Thoracic aorta (tissue), 2 donors: ENCODE measurements around the gene CAMK2A. TPM values are rescaled to one million over a fixed set of nuclear protein-coding genes. Genes with fewer than 3 reads are reported as not detected.
A peak's percentile ranks its signal among the peaks of the same experiment; 100 is the strongest.

Experiments
- ATAC-seq: fragments of 150-250 bp; one replicate; pipeline ENCODE4 v1.8.0; 2017; ENCODE audit warnings: low read depth; ENCODE audit not compliant: insufficient number of reproducible peaks, low FRiP score
- DNase-seq: peaks from one replicate; pipeline ENCODE4 v3.0.0-alpha.2; 2020; ENCODE audit warnings: low spot score
- H3K27ac ChIP-seq, 2 donors: fragments of 200-600 bp; sonication (generic); 1 replicate in 1 of 2; 2 replicates in 1 of 2; pipeline ENCODE4 v1.5.1; 2016; ENCODE audit warnings: mild to moderate bottlenecking in 2 of 2, moderate library complexity in 2 of 2
- H3K27me3 ChIP-seq: fragments of 200-600 bp; sonication (generic); replicated peaks from 2 replicates; pipeline ENCODE4 v1.6.0; 2016; ENCODE audit warnings: mild to moderate bottlenecking; ENCODE audit not compliant: insufficient read depth
- H3K36me3 ChIP-seq: fragments of 200-600 bp; sonication (generic); one replicate; pipeline ENCODE4 v1.5.1; 2016
- H3K4me1 ChIP-seq, 2 donors: fragments of 200-600 bp; sonication (generic); 1 replicate in 1 of 2; 2 replicates in 1 of 2; pipeline versions ENCODE4 v1.5.1 to v1.6.0; 2016; ENCODE audit warnings: low read depth in 2 of 2, mild to moderate bottlenecking in 1 of 2; ENCODE audit not compliant: control insufficient read depth in 1 of 2
- H3K4me3 ChIP-seq: fragments of 200-600 bp; sonication (generic); 2 replicates; pipeline ENCODE4 v1.5.1; 2016; ENCODE audit warnings: mild to moderate bottlenecking
- H3K9me3 ChIP-seq: fragments of 200-600 bp; sonication (generic); 2 replicates; pipeline ENCODE4 v1.5.1; 2016
- total RNA-seq, 2 donors: library from RNA; depleted of rRNA; stranded (reverse); fragments of >200 nt; gene quantifications; one replicate each; pipeline versions ENCODE4 v1.1.0 to v1.2.3, GENCODE V29; 2016
- TF ChIP-seq, protein P1 (sequence below): fragments of 200-600 bp; sonication (generic); IDR thresholded peaks from one replicate; pipeline ENCODE4 v1.5.1; 2019; ENCODE audit warnings: antibody characterized with exemption

CAMK2A gene
- total RNA-seq, 2 donors from 2014 or later, result 0.35 TPM; not detected in 1

DNA sequence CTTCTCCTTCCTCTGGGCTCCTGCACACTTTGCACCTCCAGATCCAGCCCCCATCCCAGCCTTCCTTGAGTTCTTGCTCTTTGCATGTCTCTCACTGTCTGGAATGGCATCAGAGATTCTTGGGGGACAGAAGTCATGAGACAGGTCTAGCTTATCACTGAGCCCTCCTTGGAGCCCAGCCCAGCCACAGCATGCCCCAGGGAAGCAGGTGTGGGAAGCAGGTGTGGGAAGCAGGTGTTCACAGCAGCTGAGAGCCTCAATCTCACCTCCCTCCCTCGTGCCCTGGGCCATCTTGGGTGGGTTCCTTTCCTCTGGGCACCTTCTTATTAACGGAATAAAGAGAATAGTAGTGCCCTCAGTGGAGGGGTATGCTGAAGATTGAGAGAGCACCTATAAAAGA, 72.5 kb downstream of the CAMK2A start:
- no peak overlapping the region for H3K4me3 ChIP-seq
- no peak overlapping the region for H3K27ac ChIP-seq
- TF ChIP-seq, protein P1, sequence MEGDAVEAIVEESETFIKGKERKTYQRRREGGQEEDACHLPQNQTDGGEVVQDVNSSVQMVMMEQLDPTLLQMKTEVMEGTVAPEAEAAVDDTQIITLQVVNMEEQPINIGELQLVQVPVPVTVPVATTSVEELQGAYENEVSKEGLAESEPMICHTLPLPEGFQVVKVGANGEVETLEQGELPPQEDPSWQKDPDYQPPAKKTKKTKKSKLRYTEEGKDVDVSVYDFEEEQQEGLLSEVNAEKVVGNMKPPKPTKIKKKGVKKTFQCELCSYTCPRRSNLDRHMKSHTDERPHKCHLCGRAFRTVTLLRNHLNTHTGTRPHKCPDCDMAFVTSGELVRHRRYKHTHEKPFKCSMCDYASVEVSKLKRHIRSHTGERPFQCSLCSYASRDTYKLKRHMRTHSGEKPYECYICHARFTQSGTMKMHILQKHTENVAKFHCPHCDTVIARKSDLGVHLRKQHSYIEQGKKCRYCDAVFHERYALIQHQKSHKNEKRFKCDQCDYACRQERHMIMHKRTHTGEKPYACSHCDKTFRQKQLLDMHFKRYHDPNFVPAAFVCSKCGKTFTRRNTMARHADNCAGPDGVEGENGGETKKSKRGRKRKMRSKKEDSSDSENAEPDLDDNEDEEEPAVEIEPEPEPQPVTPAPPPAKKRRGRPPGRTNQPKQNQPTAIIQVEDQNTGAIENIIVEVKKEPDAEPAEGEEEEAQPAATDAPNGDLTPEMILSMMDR, result no peak
- H3K27me3 ChIP-seq, result no peaks in the 10 kb centered on the region
- H3K9me3 ChIP-seq, result no peaks in the 10 kb centered on the region
- peaks cover 9 to 29% of the 10 kb centered on the region in 2 donors for H3K4me1 ChIP-seq
- no peak for ATAC-seq
- no peak for DNase-seq
- H3K36me3 ChIP-seq, result no peaks in the 10 kb centered on the region

DNA sequence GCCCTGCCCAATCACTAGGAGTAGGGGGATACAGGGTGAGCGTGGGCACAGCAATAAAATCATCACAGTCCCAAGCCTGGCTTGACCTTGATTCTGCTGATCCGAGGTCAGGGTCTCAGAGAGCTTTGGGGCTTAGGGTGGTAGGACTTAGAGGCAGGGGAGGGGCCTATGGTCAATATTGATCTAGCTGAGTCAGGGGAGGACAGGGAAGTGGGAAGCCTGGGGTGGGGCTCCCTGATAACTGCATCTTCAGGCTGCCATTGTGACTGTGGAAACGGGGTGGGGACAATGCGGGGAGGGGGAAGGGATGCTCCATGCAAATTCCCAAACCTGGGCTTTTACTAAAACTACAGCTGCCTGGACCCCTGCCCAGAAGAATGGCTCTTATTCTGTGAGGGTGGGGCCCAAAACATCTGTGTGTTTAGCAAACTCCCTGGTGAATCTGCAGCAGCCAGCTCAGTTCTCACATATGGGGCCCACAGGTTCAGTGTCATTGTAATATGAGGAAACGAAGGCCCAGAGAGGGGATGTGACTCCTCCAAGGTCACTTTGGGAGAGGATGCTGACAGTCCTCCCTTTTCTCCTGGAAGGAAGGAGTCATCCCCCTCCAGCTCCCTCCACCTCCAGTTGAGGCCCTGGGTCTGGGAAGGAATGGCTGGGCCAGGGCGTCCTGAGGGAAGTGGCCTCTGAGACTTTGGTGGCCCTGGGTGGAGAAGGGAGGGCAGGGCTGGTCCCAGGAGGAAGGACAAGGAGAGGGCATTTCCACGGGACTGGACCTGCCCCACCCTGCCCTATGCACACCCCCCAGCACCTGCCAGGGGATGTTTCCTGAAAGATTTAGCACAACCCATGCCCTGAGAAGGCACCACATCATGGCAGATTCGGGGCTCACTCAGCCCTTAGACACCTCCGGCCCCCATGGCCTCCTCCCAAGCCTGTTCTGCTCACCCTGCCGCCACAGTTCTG, 73.3 kb downstream of the CAMK2A start:
- DNase-seq (no peak), ATAC-seq (no peak)
- TF ChIP-seq, protein P1, result no peak
- Histone ChIP-seq H3K9me3 (no peaks in the 10 kb centered on the region), H3K4me3 (no peak overlapping the region), H3K27ac (no peak overlapping the region), H3K36me3 (no peaks in the 10 kb centered on the region), H3K4me1 (peaks cover 9 to 29% of the 10 kb centered on the region in 2 donors), H3K27me3 (no peaks in the 10 kb centered on the region)

DNA sequence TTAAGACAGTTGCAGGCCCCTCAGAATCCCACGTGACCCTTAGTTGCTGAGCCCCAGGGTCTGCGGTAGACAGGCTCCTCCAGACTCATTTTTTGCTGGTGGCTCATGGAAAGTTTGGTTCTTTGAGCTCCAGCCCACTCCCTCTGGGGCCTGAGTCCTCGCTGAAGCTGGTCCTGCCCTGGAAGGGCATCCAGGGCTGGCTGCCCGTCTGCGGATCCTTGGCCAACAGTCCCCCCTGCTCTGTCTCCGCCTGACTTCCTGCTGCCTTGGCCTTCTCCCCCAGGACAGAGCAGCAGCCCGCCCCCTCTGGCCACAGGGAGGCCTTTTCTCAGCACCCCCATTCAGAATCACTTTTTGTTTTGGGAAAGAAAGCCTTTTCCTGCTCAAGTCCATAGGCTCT, 75.3 kb downstream of the CAMK2A start:
- no peaks in the 10 kb centered on the region for H3K36me3 ChIP-seq
- no peaks in the 10 kb centered on the region for H3K9me3 ChIP-seq
- ATAC-seq, result no peak
- peaks cover 9 to 29% of the 10 kb centered on the region in 2 donors for H3K4me1 ChIP-seq
- TF ChIP-seq, protein P1, result peak; percentile 51
- H3K27me3 ChIP-seq, result no peaks in the 10 kb centered on the region
- H3K4me3 ChIP-seq, result no peak overlapping the region
- peak overlapping the region; percentile 35 to 63 for H3K27ac ChIP-seq
- DNase-seq, result no peak

DNA sequence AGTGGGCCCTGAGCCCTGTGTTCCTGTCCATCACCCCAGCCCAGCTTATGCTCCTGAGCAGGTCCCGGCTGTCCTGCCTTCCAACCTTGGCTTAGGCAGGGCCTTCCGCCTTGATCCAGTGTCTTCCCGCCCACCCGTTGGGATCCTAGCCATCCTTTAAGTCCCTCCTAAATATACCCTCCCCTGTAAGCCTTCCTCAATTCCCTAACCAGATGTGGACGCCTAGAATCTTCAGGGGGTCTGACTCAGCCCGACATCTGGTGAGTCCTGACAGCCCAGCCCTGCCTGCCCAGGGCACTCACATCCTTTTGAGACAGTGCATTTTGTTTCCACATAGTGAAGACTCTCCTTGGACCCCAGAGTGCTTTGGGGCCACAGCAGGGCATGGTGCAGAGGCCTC, 76.0 kb downstream of the CAMK2A start:
- DNase-seq (no peak), ATAC-seq (no peak)
- Histone ChIP-seq H3K4me1 (peaks cover 9 to 29% of the 10 kb centered on the region in 2 donors), H3K27ac (peak overlapping the region; percentile 35 to 63), H3K9me3 (no peaks in the 10 kb centered on the region), H3K4me3 (no peak overlapping the region), H3K36me3 (no peaks in the 10 kb centered on the region), H3K27me3 (no peaks in the 10 kb centered on the region)
- TF ChIP-seq, protein P1, result no peak

- H3K27ac ChIP-seq, result no peak overlapping the region
- H3K9me3 ChIP-seq, result no peaks in the 10 kb centered on the region
- H3K36me3 ChIP-seq, result no peaks in the 10 kb centered on the region
- H3K4me1 ChIP-seq, result peaks cover 9 to 18% of the 10 kb centered on the region in 2 donors
- TF ChIP-seq, protein P1, result no peak
- no peak overlapping the region for H3K4me3 ChIP-seq
- H3K27me3 ChIP-seq, result no peaks in the 10 kb centered on the region
- DNase-seq (no peak), ATAC-seq (no peak)
These were observed 78.2 kb downstream of the CAMK2A start for GRCh38 chr5:150211156-150212030.
